OCI-LY3 (cell line): ENCODE data around the gene NHERF2.

Experiments used
- CTCF ChIP-seq: fragments of 200-600, 300-600 bp; sonication (generic); IDR thresholded peaks from 2 replicates; pipeline ENCODE4 v1.5.1; 2014; ENCODE audit warnings: antibody characterized with exemption, low read length, low read depth
- EZH2phosphoT487 ChIP-seq: fragments of 200-600 bp; shearing (Covaris generic); IDR thresholded peaks from 2 replicates; pipeline ENCODE4 v1.6.1; 2018; ENCODE audit warnings: antibody characterized with exemption, mixed run types, low read depth

GRCh38 chr16:2003231-2003826 lies 23.4 kb upstream of the NHERF2 start:
- no peak for TF ChIP-seq CTCF
- TF ChIP-seq EZH2phosphoT487, result no peak
